C4-2B (cell line): ENCODE measurements around the gene TBRG1.

ENCODE experiments used
- H3K27ac ChIP-seq: fragments of 450-650 bp; 2 replicates; pipeline ENCODE4 v1.5.1; 2017
- CTCF ChIP-seq: fragments of 450-650 bp; conservative IDR thresholded peaks from 2 replicates; pipeline ENCODE4 v1.5.1; 2017; ENCODE audit warnings: mild to moderate bottlenecking
- ZFX ChIP-seq: fragments of 450-650 bp; IDR thresholded peaks from 2 replicates; pipeline ENCODE4 v1.6.1; 2017

TBRG1 gene

GRCh38 chr11:124674168-124674517 lies 51.5 kb downstream of the TBRG1 start:
- H3K27ac ChIP-seq, result peak overlapping the region; percentile 76
- TF ChIP-seq CTCF, result no peak
- no peak for TF ChIP-seq ZFX

DNA sequence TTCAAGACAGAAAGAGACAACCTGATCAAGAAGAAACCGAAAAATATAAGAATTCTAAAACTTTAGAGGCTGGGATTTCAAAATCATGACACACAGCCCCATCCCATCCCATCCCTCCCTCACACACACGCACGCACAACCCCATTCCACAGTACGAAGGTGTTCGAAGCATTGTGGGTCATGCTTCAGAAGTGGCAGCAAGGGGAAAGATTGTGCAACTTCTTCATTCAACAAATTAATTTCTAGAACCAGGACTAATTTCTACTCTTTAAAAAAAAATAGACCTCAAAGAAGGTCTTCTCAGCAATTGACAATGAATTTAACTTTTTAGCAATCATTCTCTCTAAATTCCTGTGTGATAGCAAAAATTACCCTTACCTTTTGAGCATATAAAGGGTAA lies 51.9 kb downstream of the TBRG1 start:
- peak overlapping the region; percentile 76 for H3K27ac ChIP-seq
- TF ChIP-seq CTCF (no peak), ZFX (no peak)

GRCh38 chr11:124676386-124676785 lies 53.7 kb downstream of the TBRG1 start:
- TF ChIP-seq CTCF (no peak), ZFX (no peak)
- H3K27ac ChIP-seq, result no peak overlapping the region

DNA sequence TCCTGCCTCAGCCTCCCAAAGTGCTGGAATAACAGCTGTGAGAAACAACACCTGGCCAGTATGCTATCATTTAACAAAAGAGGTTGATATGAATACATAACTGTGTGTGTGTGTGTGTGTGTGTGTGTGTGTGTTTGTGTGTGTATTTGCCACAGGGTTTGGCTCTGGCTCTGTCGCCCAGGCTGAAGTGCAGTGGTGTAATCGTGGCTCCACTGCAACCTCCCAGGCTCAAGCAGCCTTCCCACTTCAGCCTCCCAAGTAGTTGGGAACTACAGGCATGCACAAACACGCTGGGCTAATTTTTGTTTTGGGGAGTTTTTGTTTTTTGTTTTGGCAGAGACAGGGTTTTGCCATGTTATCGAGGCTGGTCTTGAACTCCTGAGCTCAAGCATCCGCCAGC lies 55.8 kb downstream of the TBRG1 start:
- TF ChIP-seq CTCF, result no peak
- TF ChIP-seq ZFX, result no peak
- no peak overlapping the region for H3K27ac ChIP-seq

GRCh38 chr11:124681421-124681820 lies 58.8 kb downstream of the TBRG1 start:
- H3K27ac ChIP-seq, result no peak overlapping the region
- TF ChIP-seq ZFX (no peak), CTCF (no peak)

DNA sequence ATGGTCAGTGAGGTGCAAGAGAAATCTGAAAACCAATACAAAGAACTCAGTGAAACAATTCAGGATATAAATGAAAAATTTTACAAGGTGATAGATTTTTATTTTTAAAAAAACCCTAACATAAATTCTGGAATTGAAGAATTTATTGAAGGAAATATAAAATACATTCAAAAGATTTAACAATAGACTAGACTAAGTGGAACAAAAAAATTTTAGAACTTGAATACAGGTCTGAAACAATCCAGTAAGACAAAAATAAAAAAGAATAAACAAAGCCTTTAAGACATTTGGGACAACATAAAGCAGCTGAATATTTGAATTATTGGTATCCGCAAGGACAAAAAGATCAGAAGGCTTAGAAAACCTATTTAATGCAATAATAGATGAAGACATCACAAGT lies 59.8 kb downstream of the TBRG1 start:
- H3K27ac ChIP-seq, result no peak overlapping the region
- TF ChIP-seq CTCF, result no peak
- no peak for TF ChIP-seq ZFX
